Spleen (tissue), 11 donors: ENCODE data around the gene ABCB9. TPM values are rescaled to one million over a fixed set of nuclear protein-coding genes. Genes with fewer than 3 reads are reported as not detected.

ENCODE experiments used
- DNase-seq: peaks from one replicate; pipeline ENCODE4 v3.0.0-alpha.2; 2020
- H3K27ac ChIP-seq, 8 donors: fragments of 200-600 bp; sonication (generic) in 7 of 8; 1 replicate in 4 of 8; 2 replicates in 4 of 8; pipeline versions ENCODE4 v1.5.0 to v1.8.0; 2016 to 2021; ENCODE audit warnings: inconsistent platforms in 4 of 8, mild to moderate bottlenecking in 4 of 8, moderate library complexity in 1 of 8
- H3K27me3 ChIP-seq, 7 donors: fragments of 200-600 bp; sonication (generic) in 6 of 7; replicated peaks in 1 of 7; 1 replicate in 4 of 7; 2 replicates in 3 of 7; pipeline versions ENCODE4 v1.5.0 to v1.8.0; 2016 to 2021; ENCODE audit warnings: inconsistent platforms in 3 of 7, mild to moderate bottlenecking in 1 of 7
- H3K36me3 ChIP-seq, 6 donors: fragments of 200-600 bp; sonication (generic) in 5 of 6; 1 replicate in 4 of 6; 2 replicates in 2 of 6; pipeline versions ENCODE4 v1.5.0 to v1.8.0; 2016 to 2021; ENCODE audit warnings: inconsistent platforms in 2 of 6
- H3K4me1 ChIP-seq, 6 donors: fragments of 200-600 bp; sonication (generic) in 5 of 6; 1 replicate in 3 of 6; 2 replicates in 3 of 6; pipeline versions ENCODE4 v1.5.0 to v1.8.0; 2016 to 2021; ENCODE audit warnings: inconsistent platforms in 3 of 6
- H3K4me3 ChIP-seq, 8 donors: fragments of 200-600 bp; sonication (generic) in 7 of 8; 1 replicate in 4 of 8; 2 replicates in 4 of 8; pipeline versions ENCODE4 v1.5.0 to v1.8.0; 2016 to 2021; ENCODE audit warnings: inconsistent platforms in 4 of 8, mild to moderate bottlenecking in 4 of 8, moderate library complexity in 2 of 8
- H3K9me3 ChIP-seq, 8 donors: fragments of 200-600 bp; sonication (generic) in 7 of 8; 1 replicate in 4 of 8; 2 replicates in 4 of 8; pipeline versions ENCODE4 v1.5.0 to v1.8.0; 2016 to 2021; ENCODE audit warnings: inconsistent platforms in 4 of 8
- POLR2A ChIP-seq, 3 donors: fragments of 450-650 bp; IDR thresholded peaks; one replicate each; pipeline ENCODE4 v1.5.1; 2017; ENCODE audit warnings: antibody characterized with exemption in 3 of 3, mild to moderate bottlenecking in 1 of 3
- POLR2AphosphoS5 ChIP-seq, 3 donors: sonication (generic); formaldehyde crosslinking; IDR thresholded peaks; one replicate each; pipeline ENCODE4 v1.5.1; 2017; ENCODE audit warnings: antibody characterized with exemption in 3 of 3
- WGBS, 5 donors: extraction: QIAGEN DNeasy Blood & Tissue Kit in 3 of 5; methylation state at CpG; one replicate each; pipeline versions ENCODE4 v1.1.5 to v1.1.7; 2013 to 2018; 5-methylcytosine and 5-hydroxymethylcytosine counted together
- intact Hi-C: fragments of 100-400 bp; cut with DNase I; formaldehyde crosslinking; loops from one replicate; pipeline ENCODE4 v1.15.0; 2023; ENCODE audit warnings: low total_unique reads
- polyA plus RNA-seq, 3 donors: library from polyadenylated mRNA; stranded (reverse); fragments of 200-250 nt; gene quantifications; one replicate each; pipeline ENCODE4 v1.2.1, GENCODE V29; 2013
- total RNA-seq, 7 donors: library from RNA; depleted of rRNA in 3 of 7; stranded (reverse); fragments of >200 nt in 3 of 7; fragmentation: NEBNext Ultra II Directional in 4 of 7; extraction: Animal tissue kit (Norgen Biotek cat#: 25700) in 4 of 7; gene quantifications; one replicate each; pipeline versions ENCODE4 v1.1.0 to v1.2.1, GENCODE V29; 2016 to 2021
- TF ChIP-seq, protein P1 (sequence below), 11 experiments: fragments of 200-600 bp in 7 of 11; fragments of 450-650 bp in 4 of 11; sonication (generic) in 4 of 11; IDR thresholded peaks in 8 of 11; conservative IDR thresholded peaks in 3 of 11; 1 replicate in 7 of 11; 2 replicates in 4 of 11; pipeline versions ENCODE4 v1.4.0 to v1.8.0; 2016 to 2021; ENCODE audit warnings: antibody characterized with exemption in 11 of 11, inconsistent platforms in 4 of 11, mild to moderate bottlenecking in 1 of 11
- donor health status: healthy with polysubstance abuse.
- donor health status: DM: no; HTN: no; CAD: no; lungs with moderate emphysema.
- donor health status: DM: no; HTN: no; CAD: no.
- donor health status: Bipolar disorder and iron deficiency.
- donor health status: healthy.
- donor health status: DM: no; HTN: no; CAD: no.
- donor health status: DM: yes; HTN: yes; CAD: no.

ABCB9 gene
- total and polyA plus RNA-seq, 10 donors = 1.5 to 6.2 (median 4.5) TPM

GRCh38 chr12:123004287-123004686 is 38.0 kb upstream of the ABCB9 start:
- Histone ChIP-seq H3K9me3 (no peaks in the 10 kb centered on the region), H3K4me3 (no peak overlapping the region), H3K27me3 (no peaks in the 10 kb centered on the region), H3K27ac (no peak overlapping the region), H3K4me1 (no peaks in the 10 kb centered on the region), H3K36me3 (peaks cover 0 to 62% (median 11%) of the 10 kb centered on the region in 6 donors)
- intact Hi-C loops = no loop called here
- 88 to 93% (median 91%) methylated on average over 14 of the region's 14 CpGs for WGBS, 5 donors
- DNase-seq = no peak
- TF ChIP-seq POLR2AphosphoS5 (IDR thresholded peaks at IDR 0.05) = no peak
- no peak for TF ChIP-seq POLR2A (IDR thresholded peaks at IDR 0.05)
- TF ChIP-seq, protein P1, sequence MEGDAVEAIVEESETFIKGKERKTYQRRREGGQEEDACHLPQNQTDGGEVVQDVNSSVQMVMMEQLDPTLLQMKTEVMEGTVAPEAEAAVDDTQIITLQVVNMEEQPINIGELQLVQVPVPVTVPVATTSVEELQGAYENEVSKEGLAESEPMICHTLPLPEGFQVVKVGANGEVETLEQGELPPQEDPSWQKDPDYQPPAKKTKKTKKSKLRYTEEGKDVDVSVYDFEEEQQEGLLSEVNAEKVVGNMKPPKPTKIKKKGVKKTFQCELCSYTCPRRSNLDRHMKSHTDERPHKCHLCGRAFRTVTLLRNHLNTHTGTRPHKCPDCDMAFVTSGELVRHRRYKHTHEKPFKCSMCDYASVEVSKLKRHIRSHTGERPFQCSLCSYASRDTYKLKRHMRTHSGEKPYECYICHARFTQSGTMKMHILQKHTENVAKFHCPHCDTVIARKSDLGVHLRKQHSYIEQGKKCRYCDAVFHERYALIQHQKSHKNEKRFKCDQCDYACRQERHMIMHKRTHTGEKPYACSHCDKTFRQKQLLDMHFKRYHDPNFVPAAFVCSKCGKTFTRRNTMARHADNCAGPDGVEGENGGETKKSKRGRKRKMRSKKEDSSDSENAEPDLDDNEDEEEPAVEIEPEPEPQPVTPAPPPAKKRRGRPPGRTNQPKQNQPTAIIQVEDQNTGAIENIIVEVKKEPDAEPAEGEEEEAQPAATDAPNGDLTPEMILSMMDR (IDR thresholded peaks at IDR 0.05 in 8 of 11, conservative IDR thresholded peaks at IDR 0.05 in 3 of 11) = no peak

DNA sequence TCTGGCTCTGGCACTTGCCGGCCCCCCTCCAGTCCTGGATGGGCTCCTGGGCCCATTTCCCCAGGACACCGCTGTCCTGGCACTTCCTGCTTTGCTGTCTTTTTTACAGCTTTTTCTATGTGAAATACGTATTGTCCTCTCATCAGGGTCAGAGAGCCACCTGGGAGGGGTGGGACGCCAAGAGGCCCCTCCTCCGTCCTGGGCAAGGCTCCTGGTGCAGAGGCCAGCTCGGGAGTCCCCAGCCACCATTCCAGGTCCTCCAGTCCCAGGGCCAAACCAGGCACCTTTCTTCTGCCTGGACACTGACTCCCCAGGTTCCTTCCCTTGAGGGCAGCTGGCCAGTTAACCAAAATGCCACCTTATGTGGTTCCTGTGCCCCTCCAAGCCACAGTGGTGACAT is 37.0 kb upstream of the ABCB9 start:
- Histone ChIP-seq H3K4me3 (no peak overlapping the region), H3K27me3 (no peaks in the 10 kb centered on the region), H3K27ac (no peak overlapping the region), H3K36me3 (peaks cover 0 to 54% (median 9%) of the 10 kb centered on the region in 6 donors), H3K9me3 (no peaks in the 10 kb centered on the region), H3K4me1 (no peaks in the 10 kb centered on the region)
- WGBS, 5 donors = 84 to 90% (median 88%) methylated on average over 6 of the region's 6 CpGs
- intact Hi-C loops = no loop called here
- TF ChIP-seq, protein P1 (IDR thresholded peaks at IDR 0.05 in 8 of 11, conservative IDR thresholded peaks at IDR 0.05 in 3 of 11) = no peak
- TF ChIP-seq POLR2AphosphoS5 (IDR thresholded peaks at IDR 0.05) (no peak), POLR2A (IDR thresholded peaks at IDR 0.05) (no peak)
- DNase-seq = no peak

GRCh38 chr12:123001464-123001863 is 35.2 kb upstream of the ABCB9 start:
- H3K4me1 ChIP-seq = no peaks in the 10 kb centered on the region
- TF ChIP-seq POLR2A (IDR thresholded peaks at IDR 0.05) (no peak), POLR2AphosphoS5 (IDR thresholded peaks at IDR 0.05) (no peak)
- TF ChIP-seq, protein P1 (IDR thresholded peaks at IDR 0.05 in 8 of 11, conservative IDR thresholded peaks at IDR 0.05 in 3 of 11) = no peak

GRCh38 chr12:123000578-123000977 is 34.3 kb upstream of the ABCB9 start:
- Histone ChIP-seq H3K4me1 (peaks cover 0 to 6% (median 0%) of the 10 kb centered on the region in 6 donors), H3K27me3 (no peaks in the 10 kb centered on the region), H3K27ac (no peak overlapping the region), H3K4me3 (no peak overlapping the region), H3K36me3 (peaks cover 0 to 54% (median 10%) of the 10 kb centered on the region in 6 donors), H3K9me3 (no peaks in the 10 kb centered on the region)
- intact Hi-C loops = no loop called here
- DNase-seq = peak; percentile 58
- WGBS, 5 donors = 90 to 94% (median 91%) methylated on average over 3 to 10 of the region's 10 CpGs
- TF ChIP-seq, protein P1 (IDR thresholded peaks at IDR 0.05 in 8 of 11, conservative IDR thresholded peaks at IDR 0.05 in 3 of 11) = no peak
- no peak for TF ChIP-seq POLR2A (IDR thresholded peaks at IDR 0.05)
- no peak for TF ChIP-seq POLR2AphosphoS5 (IDR thresholded peaks at IDR 0.05)

More at GRCh38 chr12:123001464-123001863, 35.2 kb upstream of the ABCB9 start:
- peaks cover 0 to 51% (median 10%) of the 10 kb centered on the region in 6 donors for H3K36me3 ChIP-seq
- no peaks in the 10 kb centered on the region for H3K9me3 ChIP-seq
- no peaks in the 10 kb centered on the region for H3K27me3 ChIP-seq
- DNase-seq = no peak
- 84 to 97% (median 90%) methylated on average over 3 of the region's 3 CpGs for WGBS, 5 donors
- H3K4me3 ChIP-seq = no peak overlapping the region
- H3K27ac ChIP-seq = no peak overlapping the region
- intact Hi-C loops = no loop called here
